HepG2 (cell line): ENCODE data around the gene COPB2.

Experiments used
- AGO2 ChIP-seq: fragments of 200-400 bp; formaldehyde crosslinking; optimal IDR thresholded peaks from 2 replicates; pipeline ENCODE3; 2017; ENCODE audit warnings: mild to moderate bottlenecking, low read depth, low read length, moderate library complexity
- CHD4 ChIP-seq: fragments of 200-600 bp; sonication (generic); IDR thresholded peaks from 2 replicates; pipeline ENCODE4 v1.7.0; 2017; ENCODE audit warnings: mild to moderate bottlenecking, low read length, borderline replicate concordance
- CTCF ChIP-seq: sonication (generic); formaldehyde crosslinking; IDR thresholded peaks from 2 replicates; pipeline ENCODE4 v1.5.0; 2020; ENCODE audit warnings: mild to moderate bottlenecking, missing genetic modification reagents, moderate library complexity
- DPF2 ChIP-seq: sonication (generic); formaldehyde crosslinking; IDR thresholded peaks from 2 replicates; pipeline ENCODE4 v1.4.0; 2020; ENCODE audit warnings: mild to moderate bottlenecking, low read depth, missing genetic modification reagents, borderline replicate concordance
- EEA1 ChIP-seq: sonication (generic); formaldehyde crosslinking; IDR thresholded peaks from 2 replicates; pipeline ENCODE4 v1.5.1; 2020; ENCODE audit warnings: mild to moderate bottlenecking, missing genetic modification reagents, borderline replicate concordance
- ETV5 ChIP-seq: IDR thresholded peaks from 2 replicates; pipeline ENCODE4 v1.6.1; 2018; ENCODE audit warnings: missing biosample characterization, missing genetic modification reagents, inconsistent platforms, borderline replicate concordance
- JUND ChIP-seq: sonication (generic); formaldehyde crosslinking; IDR thresholded peaks from 2 replicates; pipeline ENCODE4 v1.8.0; 2022; ENCODE audit warnings: mild to moderate bottlenecking, missing genetic modification reagents
- NFE2 ChIP-seq: sonication (generic); formaldehyde crosslinking; IDR thresholded peaks from 2 replicates; pipeline ENCODE4 v1.4.0; 2020; ENCODE audit warnings: missing genetic modification reagents
- NFE2L1 ChIP-seq: sonication (generic); formaldehyde crosslinking; IDR thresholded peaks from 2 replicates; pipeline ENCODE4 v1.4.0; 2020; ENCODE audit warnings: missing genetic modification reagents, mild to moderate bottlenecking, borderline replicate concordance
- SIN3A ChIP-seq: IDR thresholded peaks from 2 replicates; pipeline ENCODE4 v1.6.1; 2011; ENCODE audit warnings: low read depth, mild to moderate bottlenecking, control low read depth, low read length, borderline replicate concordance
- SRSF1 ChIP-seq: fragments of 200-400 bp; formaldehyde crosslinking; optimal IDR thresholded peaks from 2 replicates; pipeline ENCODE3; 2017; ENCODE audit warnings: mild to moderate bottlenecking, low read depth, low read length, moderate library complexity
- ZNF367 ChIP-seq: sonication (generic); formaldehyde crosslinking; IDR thresholded peaks from 2 replicates; pipeline ENCODE4 v1.4.0; 2020; ENCODE audit warnings: missing genetic modification reagents, borderline replicate concordance
- ZNF567 ChIP-seq: sonication (generic); formaldehyde crosslinking; IDR thresholded peaks from 2 replicates; pipeline ENCODE4 v1.8.1; 2023; ENCODE audit warnings: mild to moderate bottlenecking, missing genetic modification reagents, borderline replicate concordance
- ZSCAN20 ChIP-seq: sonication (generic); formaldehyde crosslinking; IDR thresholded peaks from 2 replicates; pipeline ENCODE4 v1.4.0; 2020; ENCODE audit warnings: missing genetic modification reagents, mild to moderate bottlenecking, borderline replicate concordance

GRCh38 chr3:139332092-139332491 lies 57.4 kb downstream of the COPB2 start:
- TF ChIP-seq EEA1 (CRISPR knock-in tag) = no peak
- TF ChIP-seq ZSCAN20 = no peak
- TF ChIP-seq ETV5 = no peak
- TF ChIP-seq CHD4 = no peak
- no peak for TF ChIP-seq DPF2 (CRISPR knock-in tag)
- TF ChIP-seq NFE2L1 (CRISPR knock-in tag) = no peak
- no peak for TF ChIP-seq CTCF
- TF ChIP-seq AGO2 = no peak
- no peak for TF ChIP-seq NFE2 (CRISPR knock-in tag)
- no peak for TF ChIP-seq SRSF1
- TF ChIP-seq SIN3A = no peak
- no peak for TF ChIP-seq ZNF567
- no peak for TF ChIP-seq JUND (CRISPR knock-in tag)
- TF ChIP-seq ZNF367 (CRISPR knock-in tag) = no peak
